Activated CD8-positive, alpha-beta memory T cell treated with anti-CD3 and anti-CD28 coated beads, Interleukin-2, amount 50 U/mL, for 24 hours (primary cell): Measurements from ENCODE around the gene WNT4.

Source experiments
- DNase-seq: peaks from one replicate; pipeline ENCODE4 v3.0.0-alpha.2; 2020; ENCODE audit errors: extremely low read depth

WNT4 gene

DNA sequence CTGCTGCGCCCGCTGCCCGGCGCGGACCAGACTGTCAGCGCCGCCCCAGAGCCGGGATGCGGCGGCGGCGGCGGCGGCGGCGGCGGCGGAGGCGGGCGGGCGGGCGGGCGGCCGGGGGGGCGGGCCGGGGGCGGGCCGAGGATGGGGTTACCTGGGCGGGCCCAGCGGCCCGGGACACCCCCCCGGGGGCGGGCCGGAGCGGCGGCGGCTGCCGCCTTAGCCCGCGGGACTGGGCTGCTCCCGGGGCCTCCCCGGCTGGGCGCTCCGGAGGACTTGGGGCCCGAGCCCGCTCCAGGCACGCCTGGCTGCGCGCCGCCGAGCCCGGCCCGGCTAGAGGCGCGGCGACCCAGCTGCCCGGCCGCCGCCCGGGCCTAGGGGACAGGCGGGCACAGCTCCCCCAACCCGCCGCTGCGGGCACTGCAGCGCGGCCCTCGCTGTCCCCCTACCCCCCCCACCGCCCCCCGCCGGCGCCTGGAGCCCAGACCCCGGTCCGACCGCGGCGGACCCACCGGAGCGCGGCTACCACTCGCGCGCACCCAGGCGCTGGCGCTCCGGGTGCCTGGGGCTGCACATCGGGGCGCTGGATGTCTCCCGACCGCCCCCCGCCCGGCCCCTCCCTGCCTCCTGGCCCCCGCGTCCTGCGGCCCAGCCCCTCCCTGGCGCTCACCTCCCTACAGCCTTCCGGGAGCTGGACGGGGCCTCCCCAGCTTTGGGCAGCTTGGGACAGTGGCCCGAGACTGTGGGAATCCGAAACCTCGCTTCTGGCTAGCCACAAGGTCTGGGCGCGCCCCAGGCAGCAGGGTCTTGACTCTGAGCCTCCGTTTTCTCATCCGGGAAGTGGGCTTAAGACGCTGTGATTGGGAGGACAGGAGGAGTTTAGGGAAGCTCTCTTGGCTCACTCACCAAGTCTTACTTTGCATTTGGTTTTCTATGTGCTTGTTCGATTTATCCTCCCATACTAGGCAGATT is at the start of gene WNT4:
WNT4 (minus strand) TSS at position 33 of the 969 bp plus-strand sequence. CDS start 175 bp downstream, outside the sequence.
- no peak for DNase-seq

DNA sequence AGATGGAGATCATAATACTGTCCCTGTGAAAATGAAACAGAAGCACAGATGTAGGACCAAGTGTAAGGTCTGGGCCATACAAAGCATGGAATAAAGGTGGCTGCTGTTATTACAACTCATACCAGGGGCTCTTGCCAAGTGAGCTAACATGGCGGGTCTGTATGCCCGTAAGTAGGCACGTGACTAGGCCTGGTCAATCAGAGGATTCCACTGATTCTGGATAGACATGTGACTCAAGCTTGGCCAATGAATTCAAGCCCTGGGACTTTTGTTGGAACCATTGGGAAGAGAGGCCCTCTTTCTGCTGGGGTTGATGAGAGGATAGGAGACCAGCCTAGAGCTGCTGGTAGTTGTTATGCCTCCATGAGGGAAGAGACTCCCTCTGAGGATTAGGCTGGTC is 47.8 kb upstream of the WNT4 start:
- no peak for DNase-seq

DNA sequence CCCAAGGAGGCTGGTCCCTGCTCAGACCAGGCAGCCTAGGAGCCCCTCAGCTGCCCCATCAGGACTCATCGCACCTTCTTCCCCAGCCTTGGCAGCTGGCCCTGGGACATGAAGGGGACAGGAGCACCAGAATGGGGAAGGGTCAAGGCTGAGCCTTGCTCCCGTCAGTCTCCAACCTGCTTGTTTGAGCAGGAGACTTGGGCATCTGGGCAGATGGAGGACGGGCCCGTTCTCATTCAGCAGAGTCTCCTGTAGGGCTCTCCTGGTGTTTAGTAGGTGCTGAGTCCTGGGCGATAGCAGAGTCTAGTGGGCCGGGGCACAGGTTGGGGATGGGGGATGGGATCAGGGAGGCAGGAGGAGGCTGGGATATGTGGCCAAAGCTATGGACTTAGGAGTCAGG is 47.4 kb upstream of the WNT4 start:
- no peak for DNase-seq

DNA sequence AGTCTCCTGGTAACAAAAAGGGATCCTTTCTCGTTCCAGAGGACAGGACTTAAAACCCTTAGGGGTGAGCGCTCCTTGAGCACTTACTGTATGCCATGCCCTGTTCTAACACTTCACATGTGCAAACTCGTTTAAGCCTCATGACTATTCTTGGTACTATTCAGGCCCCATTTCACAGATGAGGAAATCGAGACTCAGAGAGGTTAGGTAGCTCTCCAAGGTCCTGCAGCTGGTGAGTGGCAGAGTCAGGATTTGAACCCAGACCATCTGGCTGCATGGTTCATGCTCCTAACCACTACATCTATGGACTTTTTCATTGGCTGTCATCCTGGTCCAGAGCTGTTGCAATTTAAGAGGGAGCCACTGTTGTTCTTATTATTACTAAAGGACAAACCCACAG is 46.7 kb upstream of the WNT4 start:
- DNase-seq = no peak

DNA sequence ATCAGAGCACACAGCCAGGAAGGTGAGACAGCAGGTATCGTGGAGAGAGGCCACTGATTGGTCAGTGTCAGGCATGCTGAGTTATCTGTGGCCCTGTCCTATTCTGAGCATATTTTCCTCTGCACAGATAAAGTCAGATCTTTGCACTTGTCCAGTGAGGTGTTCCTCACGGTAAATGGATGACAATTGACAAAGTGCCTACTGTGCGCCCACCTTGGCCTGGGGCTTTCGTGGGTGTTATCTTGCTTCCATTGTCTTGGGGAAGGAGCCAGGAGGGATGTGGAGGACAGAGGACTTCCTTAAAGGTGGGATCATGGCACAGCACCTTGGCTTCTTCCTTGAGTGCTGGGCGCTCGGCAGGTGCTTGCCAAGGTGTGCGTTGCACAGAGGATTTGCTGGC is 46.0 kb upstream of the WNT4 start:
- no peak for DNase-seq

DNA sequence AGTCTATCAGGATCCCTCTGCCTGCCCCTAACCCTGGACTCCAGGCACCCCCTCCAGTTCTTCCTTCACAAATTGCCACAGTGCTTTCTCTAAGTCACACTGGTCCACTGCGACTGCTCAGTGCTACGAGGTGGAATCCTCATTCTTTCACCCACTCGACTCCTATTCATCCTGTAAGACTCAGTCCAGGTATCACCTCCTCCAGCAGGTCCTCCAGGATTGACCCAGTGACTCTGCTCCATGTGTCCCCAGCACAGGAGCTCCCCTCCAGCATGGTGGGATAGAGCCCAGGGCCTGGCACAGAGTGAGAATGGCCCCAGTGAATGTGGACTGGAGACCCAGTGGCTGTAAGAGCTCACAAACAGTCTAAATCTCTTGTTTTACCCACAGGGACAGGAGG is 45.5 kb upstream of the WNT4 start:
- no peak for DNase-seq

DNA sequence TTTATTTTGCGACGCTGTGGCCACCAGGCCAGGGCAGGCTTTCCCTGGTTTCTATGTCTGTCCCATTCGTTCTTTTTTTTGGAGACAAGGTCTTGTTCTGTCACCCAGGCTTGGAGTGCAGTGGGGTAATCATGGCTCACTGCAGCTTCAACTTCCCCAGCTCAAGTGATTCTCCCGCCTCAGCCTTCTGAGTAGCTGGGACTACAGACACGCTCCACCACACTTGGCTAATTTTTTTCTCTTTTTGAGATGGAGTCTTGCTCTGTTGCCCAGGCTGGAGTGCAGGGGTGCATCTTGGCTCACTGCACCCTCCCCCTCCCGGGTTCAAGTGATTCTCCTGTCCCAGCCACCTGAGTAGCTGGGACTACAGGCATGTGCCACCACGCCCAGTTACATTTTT is 43.4 kb upstream of the WNT4 start:
- DNase-seq = no peak

DNA sequence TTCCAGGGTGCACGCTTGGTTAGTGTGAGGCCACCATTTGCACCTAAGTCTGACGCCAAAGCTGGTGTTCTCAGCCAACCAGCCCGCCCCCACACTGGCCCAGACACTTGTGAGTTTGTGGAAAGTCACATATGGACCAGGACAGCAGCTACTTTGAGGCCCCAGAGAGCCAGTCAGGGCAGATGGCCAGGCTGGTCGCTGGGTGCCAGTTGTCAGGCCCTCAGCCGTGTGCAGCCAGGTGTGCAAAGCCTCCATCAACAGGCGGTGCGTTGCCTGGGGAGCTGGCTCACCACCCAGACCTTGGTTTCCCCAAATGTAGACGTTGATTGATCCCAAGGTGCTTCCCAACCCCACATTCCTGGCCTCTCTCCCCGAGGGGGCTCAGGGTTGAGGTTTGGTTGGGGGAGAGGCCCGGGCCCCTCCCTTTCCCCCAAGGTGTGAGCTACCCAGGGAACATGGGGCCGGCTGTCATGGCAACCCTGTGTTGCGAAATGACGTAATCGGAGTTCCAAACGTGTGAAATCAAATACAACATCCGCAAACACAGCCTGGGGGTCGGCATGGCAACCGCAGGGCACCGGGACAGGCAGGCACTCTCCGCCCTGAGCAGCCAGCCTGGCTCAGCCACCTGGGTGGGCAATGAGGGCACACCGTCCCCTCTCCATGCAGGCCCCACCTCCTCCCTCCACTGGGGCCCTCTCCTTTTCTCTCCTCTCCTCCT is 42.2 kb upstream of the WNT4 start:
- no peak for DNase-seq

DNA sequence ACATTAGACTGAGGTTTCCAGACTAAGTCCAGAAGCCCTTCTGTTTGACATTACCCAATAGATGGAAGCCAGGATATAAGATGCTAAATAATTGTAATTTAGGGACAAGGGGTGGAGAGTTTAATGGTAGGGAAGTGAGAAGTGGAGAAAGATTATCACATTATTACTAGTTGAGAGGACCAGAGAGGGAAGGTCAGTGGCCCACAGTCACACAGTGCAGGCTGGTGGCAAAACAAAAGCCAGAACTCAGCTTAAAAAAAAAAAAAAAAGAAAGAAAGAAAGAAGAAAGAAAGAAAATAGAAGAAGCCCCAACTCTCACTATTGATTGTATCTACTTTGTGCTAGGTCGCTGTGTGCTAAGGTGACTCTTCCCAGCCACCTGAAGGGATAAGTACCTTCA is 41.6 kb upstream of the WNT4 start:
- no peak for DNase-seq

DNA sequence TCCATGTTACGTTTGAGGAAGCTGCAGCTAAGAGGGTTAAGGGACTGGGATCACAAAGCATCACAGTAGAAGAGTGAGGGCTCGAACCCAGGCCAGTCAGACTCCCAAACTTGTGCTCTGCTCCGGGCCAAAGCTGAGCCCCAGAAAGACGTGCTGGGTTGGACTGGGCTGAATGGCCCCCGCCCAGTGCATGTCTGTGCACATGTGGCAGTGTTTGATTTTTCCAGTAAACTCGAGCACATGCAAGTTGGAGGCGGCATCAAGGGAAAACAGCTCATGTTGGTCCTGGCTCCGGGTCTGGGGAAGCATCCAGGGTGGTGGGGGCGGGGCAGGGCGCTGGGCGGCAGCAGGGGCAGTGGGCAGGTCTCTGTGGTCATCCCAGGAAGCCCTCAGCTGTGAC is 39.8 kb upstream of the WNT4 start:
- DNase-seq = no peak

DNA sequence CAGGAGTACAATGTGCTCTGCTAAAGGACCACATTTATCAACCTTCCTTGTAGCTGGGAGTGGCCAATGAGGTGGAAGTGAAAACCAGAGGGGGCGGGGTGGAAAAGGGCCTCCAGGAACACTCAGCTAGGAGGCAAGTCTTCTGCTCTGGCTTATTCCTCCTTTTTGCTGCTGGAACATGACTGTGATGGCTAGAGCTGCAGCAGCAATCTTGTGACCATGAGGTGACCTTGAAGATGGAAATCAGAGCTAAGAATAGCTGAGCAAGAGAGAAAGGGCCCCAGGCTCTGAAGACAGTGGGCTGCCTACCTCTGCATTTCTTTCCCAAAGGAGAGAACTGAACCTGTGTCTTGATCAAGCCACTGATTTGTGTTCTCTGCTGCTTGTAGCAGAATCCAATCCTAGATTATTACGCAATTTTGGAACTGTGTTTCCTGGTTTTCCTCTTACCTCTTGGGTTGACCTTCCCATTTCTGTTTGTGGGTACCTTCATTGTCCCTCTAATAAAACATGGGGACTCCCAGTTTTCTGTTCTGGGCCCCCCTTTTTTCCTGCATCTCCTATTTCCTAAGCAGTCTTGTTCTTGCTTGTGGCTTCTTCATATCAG is 36.4 kb upstream of the WNT4 start:
- DNase-seq = no peak

DNA sequence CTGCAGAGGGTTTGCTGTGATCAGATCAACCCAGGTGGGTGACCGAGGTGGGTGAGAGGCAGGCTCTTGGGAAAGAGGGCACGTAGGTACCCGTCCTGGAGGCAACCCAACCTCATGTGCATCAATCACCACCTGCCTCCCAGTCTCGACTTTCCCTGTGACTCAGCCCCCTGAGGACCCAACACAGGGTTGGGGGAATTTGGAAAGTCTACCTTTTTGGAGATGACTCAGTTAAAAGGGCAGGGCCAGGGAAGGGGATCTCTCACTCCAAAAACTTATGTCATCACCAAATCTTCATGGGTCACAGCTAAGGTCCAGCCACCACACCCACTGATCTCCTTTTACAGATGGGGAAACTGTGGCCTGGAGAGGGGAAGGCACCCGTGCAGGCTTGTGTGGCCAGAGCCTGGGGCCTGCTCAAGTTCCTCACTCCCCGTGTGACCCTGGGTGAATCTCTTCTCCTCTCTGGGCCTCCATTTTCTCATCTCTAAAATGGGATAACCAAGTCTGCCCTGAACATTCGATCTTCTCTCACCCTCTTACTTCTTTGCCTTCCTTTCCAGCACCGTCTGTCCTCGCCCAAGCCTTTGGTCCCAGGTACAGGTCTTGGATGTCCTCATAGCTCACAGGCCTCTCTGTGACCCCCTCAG is 34.6 kb upstream of the WNT4 start:
- no peak for DNase-seq

DNA sequence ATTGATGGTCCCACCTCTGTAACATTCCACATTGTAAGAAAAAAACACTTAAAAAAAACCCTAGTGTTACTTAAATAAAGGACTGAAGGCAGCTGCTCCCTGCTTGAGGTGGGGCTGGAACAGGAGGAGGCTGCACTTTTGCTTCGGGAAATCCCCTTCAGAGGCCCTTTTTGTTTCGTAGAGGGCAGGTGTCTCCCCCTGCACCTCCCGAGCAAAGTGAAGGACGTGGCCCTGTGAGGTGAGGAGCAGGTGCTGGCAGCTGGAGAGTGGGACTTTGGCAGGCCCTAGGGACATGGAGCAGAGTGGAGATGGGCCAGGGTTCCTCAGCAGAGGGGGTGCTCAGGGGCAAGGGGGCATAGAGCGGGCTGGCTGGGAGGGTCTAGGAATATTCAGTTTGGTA is 33.4 kb upstream of the WNT4 start:
- DNase-seq = no peak

DNA sequence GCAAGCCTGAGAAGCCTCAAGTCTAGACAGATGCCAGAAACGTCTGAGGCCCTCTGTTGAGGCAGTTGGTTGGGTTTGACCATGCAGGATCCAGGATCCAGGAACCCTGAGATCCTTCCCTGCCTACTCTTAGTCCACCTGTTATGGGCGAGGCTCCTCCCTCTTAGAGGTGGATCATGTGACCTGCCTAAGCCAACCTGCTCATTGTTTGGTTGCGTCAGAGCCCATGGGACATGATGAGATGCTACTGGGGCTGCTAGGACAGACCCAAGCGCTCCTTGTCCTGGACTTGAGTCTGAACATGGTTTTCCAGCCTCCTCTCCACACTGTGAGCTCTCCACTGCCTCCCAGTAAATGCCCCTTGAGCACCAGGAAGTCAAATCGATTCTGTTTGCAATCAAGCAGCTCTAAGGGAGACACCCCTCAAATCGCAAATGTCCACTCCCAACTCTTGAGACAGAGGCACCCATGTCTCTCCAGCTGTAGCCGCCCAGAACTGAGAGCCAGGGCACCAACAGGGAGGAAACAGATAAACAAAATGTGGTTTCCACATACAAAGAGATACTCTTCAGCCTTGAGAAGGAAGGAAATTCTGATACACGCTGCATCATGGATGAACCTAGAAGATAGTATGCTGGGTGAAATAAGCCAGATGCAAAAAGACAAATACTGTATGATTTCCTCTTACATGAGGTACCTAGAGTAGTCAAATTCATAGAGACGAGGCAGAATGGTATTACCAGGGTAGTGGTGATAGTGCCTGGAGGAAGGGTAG is 31.7 kb upstream of the WNT4 start:
- DNase-seq = no peak

DNA sequence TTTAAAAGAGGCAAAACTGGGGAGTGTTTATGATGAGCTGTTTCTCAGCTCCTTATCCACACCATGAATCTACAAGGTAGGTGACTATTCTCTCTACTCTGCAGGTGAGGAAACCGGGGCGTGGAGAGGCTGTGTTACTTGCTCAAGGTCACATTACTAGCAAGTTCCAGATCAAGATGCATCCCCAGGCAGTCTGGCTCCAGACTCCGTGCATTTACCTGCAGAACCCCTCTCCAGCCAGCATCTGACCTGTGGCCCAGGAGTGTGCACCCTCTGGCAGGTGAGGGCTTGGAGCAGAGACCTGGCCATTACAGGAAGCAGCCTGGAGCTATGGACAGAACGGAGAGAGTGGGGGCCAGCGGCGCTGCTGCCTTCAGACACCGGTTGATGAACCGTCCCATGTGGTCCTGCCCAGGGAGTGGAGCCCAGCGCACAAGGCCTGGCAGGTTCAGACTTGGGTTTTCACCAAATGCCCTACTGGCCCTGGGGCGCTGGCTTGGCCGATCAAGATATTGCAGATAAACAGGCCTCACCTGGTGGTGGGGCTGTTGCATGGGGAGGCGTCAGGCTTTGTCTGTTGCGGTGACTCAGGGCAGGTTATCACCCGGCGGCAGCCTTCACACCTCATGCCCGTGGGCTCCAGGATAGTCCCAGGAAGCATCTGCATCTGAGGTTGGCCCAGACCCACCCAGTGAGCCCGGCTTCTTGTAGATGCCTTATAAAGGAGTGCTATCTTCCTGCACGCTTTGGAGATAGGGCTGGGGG is 29.2 kb upstream of the WNT4 start:
- no peak for DNase-seq

DNA sequence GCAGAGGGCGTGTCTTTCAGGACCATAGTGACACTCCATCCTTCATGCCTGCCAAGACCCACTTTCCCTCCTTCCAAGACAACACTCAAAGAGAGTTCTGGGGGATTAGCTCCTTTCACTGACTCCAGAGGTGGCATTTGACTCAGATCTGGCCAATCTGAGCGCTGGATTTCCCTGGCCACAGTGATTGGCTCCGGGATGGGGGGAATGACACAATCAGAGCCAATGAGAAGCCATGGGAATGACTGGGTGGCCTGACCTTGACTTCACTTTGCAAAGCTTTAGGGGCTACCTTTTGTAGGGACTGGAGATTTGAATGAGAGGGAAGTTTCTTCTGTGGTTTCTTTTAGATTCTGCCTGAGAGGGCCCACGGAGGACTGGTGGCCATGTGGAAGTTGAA is 26.9 kb upstream of the WNT4 start:
- DNase-seq = no peak

DNA sequence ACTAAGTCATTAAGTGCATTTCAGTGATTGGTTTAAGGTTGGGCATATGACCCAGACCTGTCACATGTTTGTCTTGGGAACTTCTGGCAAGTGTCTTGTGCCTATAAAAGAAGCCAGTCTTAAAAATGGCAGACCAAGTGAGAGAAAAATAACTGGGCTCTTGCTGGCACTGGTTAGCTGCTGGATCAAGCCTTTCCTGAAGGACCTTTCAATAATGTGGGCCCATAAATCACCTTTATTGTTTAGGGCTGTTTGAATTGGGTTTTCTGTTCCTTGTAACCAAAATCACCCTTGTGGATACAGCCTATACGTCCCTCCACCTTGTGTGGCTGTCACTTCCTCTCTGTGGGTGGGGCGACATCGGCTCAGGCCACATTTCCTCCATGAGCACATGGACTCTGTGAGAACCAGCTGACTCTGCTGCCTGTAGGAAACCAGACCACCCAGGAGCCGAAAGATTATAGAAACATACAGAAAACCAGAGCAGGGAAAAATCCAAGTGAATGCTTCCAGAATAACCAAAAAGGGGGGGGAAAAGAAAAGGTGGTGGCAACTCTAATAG is 25.6 kb upstream of the WNT4 start:
- DNase-seq = no peak

DNA sequence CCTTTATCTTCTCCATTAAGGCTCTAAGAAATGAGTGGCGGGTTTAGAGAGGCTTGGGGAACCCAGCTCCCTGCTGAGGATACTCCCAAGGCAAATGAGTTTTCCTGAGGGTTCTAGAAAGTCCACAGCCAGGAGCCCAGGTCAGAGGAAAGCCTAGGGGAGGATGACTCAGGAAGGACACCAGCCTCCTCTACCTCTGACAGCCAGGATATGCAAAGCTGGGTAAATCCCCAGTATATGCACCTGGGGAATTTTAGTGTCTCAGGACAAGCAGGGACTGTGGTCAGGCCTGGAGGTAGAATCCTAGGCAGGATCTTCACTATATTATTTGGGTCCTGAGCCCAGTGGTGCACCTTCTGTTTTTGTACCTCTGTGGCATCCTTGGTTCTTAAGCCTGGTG is 23.5 kb upstream of the WNT4 start:
- DNase-seq = no peak

DNA sequence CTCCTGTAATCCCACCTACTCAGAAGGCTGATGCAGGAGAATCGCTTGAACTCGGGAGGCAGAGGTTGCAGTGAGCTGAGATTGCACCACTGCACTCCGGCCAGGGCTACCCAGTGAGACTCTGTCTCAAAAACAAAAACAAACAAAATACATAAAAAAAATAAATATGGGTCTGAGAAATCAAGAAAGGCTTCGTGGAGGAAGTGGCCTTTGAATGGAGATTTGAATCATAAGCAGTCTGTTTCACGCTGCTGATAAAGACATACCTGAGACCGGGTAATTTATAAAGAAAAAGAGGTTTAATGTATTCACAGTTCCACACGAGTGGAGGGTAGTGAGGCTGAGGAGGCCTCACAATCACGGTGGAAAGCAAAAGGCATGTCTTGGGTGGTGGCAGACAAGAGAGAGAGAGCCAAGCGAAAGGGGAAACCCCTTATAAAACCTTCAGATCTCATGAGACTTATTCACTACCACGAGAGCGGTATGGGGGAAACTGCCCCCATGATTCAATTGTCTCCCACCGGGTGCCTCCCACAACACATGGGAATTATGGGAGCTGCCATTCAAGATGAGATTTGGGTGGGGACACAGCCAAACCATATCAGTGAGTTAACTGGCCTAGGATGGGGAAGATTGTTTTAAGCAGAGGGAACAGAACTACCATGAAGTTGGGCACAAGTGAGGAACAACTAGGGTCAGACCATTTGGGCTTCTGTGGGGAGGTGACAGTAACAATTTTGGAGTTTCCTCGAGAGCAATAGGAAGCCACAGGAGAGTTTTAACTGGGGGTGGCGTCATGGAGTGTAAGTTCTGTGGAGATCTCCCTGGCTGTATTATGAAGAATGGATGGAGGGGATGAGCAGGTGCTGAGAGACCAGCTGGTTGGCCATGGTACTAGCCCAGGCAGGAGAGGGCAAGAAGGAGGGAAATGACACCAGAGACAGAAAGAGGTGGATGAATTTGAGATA is 22.2 kb upstream of the WNT4 start:
- DNase-seq = no peak
